Cortex of kidney (tissue), 1 donor: ENCODE data around the gene GTF3C4.
"Not testable (repeated sequence)": the region's sequence is repeated elsewhere in the genome, so short reads cannot be mapped to it uniquely, and the experiment has no call there.

Experiments
- DNase-seq: peaks from one replicate; lab custom pipeline; 2025; lab: John Stamatoyannopoulos, UW

GTF3C4 gene

DNA sequence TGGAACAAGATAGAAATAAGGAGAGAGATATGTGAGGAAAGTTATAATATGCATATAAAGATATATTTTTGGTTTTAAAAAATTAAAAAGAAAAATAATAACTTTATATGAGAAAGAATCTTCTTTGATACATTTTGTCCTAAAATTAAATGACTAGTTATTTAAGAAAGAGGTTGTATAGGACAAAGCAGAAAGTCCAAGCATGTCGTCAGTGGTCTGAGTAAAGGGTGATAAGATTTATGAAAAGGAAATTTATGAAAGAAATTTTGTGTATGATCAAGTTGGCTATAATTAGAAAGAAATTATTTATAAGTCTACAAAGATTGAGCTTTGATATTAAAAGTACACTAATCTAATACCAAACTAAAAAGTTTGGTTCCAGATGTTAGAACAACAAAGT, 32.0 kb downstream of the GTF3C4 start:
- DNase-seq: no peak

GRCh38 chr9:132703336-132703735, 33.1 kb downstream of the GTF3C4 start:
- no peak for DNase-seq

DNA sequence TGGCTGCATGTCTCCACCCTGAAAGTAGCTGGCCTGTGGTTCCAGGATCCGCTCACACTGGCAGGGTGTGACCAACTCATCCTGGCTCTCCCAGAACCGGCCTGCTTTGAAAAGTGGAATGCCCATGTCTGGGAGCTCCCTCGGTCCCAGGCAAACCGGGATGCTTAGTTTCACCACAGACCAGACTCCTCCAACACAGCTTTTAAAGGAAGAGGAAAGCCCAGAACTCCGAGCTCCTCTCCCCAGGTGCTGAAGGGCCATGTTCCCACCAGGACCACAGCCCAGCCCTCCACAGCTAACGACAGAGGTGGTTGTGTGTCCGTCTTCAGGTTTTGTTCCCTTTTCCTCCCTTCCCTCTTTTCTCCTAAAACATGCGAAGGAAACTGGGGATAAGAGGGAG, 38.0 kb downstream of the GTF3C4 start:
- no peak for DNase-seq

DNA sequence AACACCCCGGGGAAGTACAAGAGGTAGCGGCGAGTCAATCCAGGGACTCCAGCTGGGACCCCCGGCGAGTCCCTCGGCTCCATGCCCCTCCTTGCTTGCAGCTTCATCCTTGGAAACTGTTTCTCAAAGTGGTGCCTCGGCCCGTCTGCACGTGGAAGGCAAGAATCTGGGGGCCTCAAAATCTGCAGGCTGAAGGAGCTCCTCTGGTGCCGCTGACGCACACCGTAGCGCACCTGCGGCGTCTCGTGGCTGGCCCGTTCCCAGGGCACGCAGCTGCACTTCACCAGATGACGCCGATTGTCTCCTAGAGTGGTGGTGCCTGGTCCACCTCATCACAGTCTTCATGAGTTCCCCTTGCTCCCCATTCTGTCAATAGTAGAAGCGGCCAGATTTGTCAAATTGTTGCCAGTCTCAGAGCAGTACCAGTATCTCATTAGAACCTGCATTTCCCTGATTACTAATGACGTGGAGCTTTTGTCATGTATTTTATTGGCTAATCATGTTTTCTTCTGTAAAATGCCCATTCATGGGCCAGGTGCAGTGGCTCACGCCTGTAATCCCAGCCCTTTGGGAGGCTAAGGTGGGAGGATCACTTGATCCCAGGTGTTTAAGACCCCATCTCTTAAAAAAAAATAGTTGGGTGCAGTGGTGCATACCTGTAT, 38.6 kb downstream of the GTF3C4 start:
- no peak for DNase-seq

- no peak for DNase-seq
Observed at GRCh38 chr9:132710333-132710732, 40.1 kb downstream of the GTF3C4 start.

GRCh38 chr9:132711152-132711551, 40.9 kb downstream of the GTF3C4 start:
- DNase-seq: not testable (repeated sequence)

GRCh38 chr9:132711846-132712245, 41.6 kb downstream of the GTF3C4 start:
- DNase-seq: no peak

GRCh38 chr9:132712753-132713152, 42.5 kb downstream of the GTF3C4 start:
- DNase-seq: no peak

- DNase-seq: no peak
Observed at GRCh38 chr9:132716007-132716406, 45.7 kb downstream of the GTF3C4 start.

DNA sequence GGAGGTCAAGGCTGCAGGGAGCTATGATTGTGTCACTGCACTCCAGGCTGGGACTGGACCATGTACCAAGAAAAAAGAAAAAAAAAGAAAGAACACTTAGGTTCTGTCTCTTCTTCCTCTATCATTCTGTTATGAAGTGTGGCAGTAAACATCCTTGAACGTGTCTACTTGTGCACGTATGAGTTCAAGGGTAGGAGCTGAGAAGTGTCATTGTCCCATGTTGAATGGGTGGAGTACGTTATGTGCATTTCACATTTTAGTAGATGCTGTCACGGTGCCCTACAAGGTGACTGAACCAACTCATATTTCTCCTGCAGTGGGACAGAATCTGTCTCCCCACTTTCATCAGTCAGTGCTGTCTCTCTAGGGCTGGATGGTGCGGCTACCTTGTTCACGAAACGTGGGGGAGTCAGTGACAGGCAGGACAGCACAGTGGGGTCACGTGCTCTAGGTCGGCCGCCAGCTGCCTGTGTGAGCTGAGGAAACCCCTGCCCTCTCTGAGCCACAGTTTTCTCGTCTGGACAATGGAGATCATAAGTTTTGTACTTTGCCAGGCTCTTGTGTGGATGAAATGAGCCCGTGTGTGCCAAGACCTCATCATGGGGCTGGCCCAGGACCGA, 47.2 kb downstream of the GTF3C4 start:
- no peak for DNase-seq

DNA sequence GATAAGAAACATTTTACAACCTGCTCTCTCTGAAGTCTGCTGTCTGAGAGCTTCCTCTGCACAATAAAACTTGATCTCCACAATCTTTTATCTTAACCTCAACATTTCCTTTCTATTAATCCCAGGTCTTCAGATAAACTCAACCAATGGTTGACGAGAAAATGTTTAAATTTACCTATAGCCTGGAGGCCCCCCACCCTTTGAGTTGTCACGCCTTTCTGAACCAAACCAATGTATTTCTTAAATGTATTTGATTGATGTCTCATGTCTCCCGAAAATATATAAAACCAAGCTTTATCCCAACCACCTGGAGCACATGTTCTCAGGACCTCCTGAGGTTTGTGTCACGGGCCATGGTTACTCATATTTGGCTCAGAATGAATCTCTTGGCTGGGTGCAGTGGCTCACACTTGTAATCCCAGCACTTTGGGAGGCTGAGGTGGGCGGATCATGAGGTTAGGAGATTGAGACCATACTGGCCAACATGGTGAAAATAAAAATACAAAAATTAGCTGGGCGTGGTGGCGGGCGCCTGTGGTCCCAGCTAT, 48.2 kb downstream of the GTF3C4 start:
- not testable (repeated sequence) for DNase-seq

DNA sequence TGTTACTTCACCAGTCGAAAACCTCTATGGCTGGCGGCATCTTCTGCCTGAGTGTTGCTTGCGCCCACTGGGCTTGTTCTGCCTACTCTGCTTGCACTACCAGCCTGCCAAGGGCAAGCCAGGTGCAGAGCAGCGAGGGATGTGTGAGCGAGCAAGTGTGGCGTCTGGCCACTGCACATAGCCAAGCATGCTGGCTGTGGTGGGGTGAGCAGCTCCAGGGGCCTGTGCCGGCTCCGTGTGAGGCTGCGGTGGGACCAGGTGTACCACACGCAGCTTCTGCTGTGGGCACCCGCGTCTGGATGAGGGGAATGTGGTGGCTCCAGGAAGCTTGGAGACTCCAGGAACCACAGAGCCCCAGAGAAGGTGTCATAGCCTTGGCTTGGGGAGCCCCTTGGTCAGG, 51.4 kb downstream of the GTF3C4 start:
- no peak for DNase-seq

DNA sequence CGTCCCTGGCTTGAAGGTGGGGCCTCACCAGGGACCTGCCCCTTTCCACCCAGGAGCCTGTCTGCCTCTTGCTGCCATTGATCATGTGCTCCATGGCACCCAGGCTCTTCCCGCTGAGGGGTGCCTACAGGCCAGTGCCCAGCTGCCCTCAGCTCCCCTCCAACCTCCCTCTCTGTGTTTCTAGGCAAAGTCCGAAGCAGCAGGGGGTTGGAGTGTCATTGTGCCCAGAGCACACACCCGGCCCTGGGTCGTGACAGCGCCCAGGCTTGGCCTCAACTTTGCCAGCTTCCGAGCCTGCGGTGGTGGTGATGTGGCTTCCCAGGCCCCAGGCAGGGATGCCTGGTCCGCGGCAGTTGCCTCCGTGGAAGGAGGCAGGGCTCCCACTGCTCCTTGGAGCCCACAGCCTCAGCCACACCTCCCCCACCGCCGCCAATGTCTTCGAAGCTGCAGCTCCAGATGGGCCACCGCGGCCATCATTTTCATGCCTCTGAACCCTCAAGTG, 52.4 kb downstream of the GTF3C4 start:
- DNase-seq: no peak

- no peak for DNase-seq
Observed at GRCh38 chr9:132723809-132724208, 53.5 kb downstream of the GTF3C4 start.

DNA sequence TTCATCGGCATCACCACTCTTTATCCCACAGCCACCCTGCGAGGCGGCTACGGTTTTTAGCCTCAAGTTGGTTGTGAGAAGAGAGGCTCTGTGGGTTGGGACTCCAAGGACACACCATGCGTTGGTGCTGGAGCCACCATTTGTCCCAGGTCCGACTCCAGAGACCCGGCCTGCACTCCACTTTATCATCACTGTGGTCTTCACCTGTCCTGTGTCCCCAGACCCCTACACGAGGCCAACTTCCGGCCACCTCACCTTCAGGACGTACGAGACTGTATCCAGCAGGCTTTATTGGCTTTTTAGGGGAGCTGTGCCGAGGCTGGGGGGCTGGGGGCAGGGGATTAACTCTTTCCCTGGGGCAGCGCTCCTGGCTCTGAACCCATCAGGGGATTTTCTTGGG, 55.0 kb downstream of the GTF3C4 start:
- no peak for DNase-seq

DNA sequence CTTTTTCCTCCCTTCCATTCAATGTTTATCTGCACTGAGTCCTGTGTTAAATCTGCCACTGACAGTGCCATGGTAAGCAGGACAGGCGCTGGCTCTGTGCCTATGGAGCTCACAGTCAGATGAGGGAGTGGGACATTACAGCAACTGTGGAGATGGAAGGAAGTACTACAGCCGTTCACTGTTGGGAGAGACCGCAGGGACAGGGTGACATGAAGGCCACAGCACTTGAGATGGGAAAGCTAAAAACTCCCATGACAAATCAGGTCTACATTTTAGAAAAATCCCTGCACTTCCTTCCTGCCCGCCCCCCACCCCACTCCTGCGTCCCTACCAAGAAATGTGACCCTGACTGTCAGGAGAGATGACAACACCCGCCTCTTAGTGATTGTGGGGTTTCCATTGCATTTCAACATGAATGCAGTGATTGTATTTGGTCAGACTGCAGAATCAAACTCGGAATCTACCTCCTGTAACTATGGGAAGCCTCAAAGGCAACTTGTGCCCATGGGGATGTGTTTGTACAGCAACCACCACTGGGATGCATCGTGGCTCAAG, 56.4 kb downstream of the GTF3C4 start:
- DNase-seq: no peak

- DNase-seq: no peak
Observed at GRCh38 chr9:132728071-132728470, 57.8 kb downstream of the GTF3C4 start.

DNA sequence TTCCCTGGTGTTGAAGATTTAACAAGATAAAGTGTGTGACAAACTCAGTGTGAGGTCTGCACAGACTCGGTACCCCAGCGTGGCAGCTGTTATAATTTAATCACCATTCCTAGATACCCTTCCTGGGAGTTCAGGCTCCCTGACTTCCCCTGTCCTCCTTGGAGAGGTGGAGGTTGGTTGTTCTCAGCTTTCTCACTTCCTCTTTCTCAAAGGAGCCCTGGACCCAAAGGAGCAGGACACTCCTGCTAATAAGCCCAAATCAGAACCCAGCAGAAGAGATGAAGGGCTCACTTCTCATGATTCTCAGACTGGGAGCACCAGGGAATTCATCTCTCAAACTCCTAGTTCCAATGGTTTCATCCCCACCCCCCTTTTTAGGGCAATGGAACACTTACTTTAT, 58.2 kb downstream of the GTF3C4 start:
- no peak for DNase-seq

- DNase-seq: no peak
Observed at GRCh38 chr9:132729235-132729890, 59.1 kb downstream of the GTF3C4 start.

- DNase-seq: no peak
Observed at GRCh38 chr9:132730054-132731033, 60.1 kb downstream of the GTF3C4 start.

GRCh38 chr9:132731230-132731629, 61.0 kb downstream of the GTF3C4 start:
- no peak for DNase-seq
